Ascending aorta (tissue), 2 donors: Measurements from ENCODE around the gene MRPS31. TPM values are rescaled to one million over a fixed set of nuclear protein-coding genes. Genes with fewer than 3 reads are reported as not detected.
"Not testable (repeated sequence)": the region's sequence is repeated elsewhere in the genome, so short reads cannot be mapped to it uniquely, and the experiment has no call there.

Experiments
- DNase-seq, 2 donors: peaks; one replicate each; pipeline ENCODE4 v3.0.0-alpha.2; 2019; ENCODE audit warnings: low spot score in 2 of 2
- H3K27ac ChIP-seq, 2 donors: fragments of 200-600 bp; sonication (generic); one replicate each; pipeline ENCODE4 v1.5.1; 2016 to 2017; ENCODE audit warnings: mild to moderate bottlenecking in 1 of 2
- H3K27me3 ChIP-seq: fragments of 200-600 bp; sonication (generic); one replicate; pipeline ENCODE4 v1.5.1; 2017
- H3K36me3 ChIP-seq, 2 donors: fragments of 200-600 bp; sonication (generic); one replicate each; pipeline ENCODE4 v1.5.1; 2016
- H3K4me1 ChIP-seq, 2 donors: fragments of 200-600 bp; sonication (generic); one replicate each; pipeline ENCODE4 v1.5.1; 2016 to 2017; ENCODE audit warnings: mild to moderate bottlenecking in 1 of 2
- H3K4me3 ChIP-seq, 2 donors: fragments of 200-600 bp; sonication (generic); one replicate each; pipeline ENCODE4 v1.5.1; 2016 to 2017; ENCODE audit warnings: mild to moderate bottlenecking in 1 of 2
- H3K9me3 ChIP-seq, 2 donors: fragments of 200-600 bp; sonication (generic); one replicate each; pipeline ENCODE4 v1.5.1; 2016
- CTCF ChIP-seq, 3 experiments: fragments of 200-600 bp in 2 of 3; fragments of 450-650 bp in 1 of 3; sonication (generic) in 2 of 3; IDR thresholded peaks; one replicate each; pipeline ENCODE4 v1.5.1; 2016 to 2019; ENCODE audit warnings: antibody characterized with exemption in 3 of 3, mild to moderate bottlenecking in 1 of 3, moderate library complexity in 1 of 3
- intact Hi-C: fragments of 100-400 bp; cut with DNase I; formaldehyde crosslinking; loops from one replicate; pipeline ENCODE4 v1.15.1; 2023
- total RNA-seq: library from RNA; depleted of rRNA; stranded (reverse); fragments of >200 nt; gene quantifications from one replicate; pipeline ENCODE4 v1.1.0, GENCODE V29; 2016

The MRPS31 gene
- total RNA-seq, 1 donor from 2014 or later, result 22.8 TPM

- no peaks in the 10 kb centered on the region for H3K9me3 ChIP-seq
- intact Hi-C loops, result loop anchor here (1.0 to 5.0 kb wide), 2 partner anchors 18 to 283 kb away; partner anchors contain the start of gene MRPS31
- peak in 1 of 2 donors; percentile 89 for DNase-seq
- H3K4me1 ChIP-seq, result no peaks in the 10 kb centered on the region
- H3K4me3 ChIP-seq, result peak within 1 kb of the TSS; percentile 76 to 79
- no peak for TF ChIP-seq CTCF (IDR thresholded peaks at IDR 0.05)
- H3K27me3 ChIP-seq, result no peaks in the 10 kb centered on the region
- H3K36me3 ChIP-seq, result peaks cover 0 to 6% of the 10 kb centered on the region in 2 donors
- H3K27ac ChIP-seq, result peak within 1 kb of the TSS; percentile 71 to 83
Observed at GRCh38 chr13:40789275-40790153, 18.5 kb upstream of the MRPS31 start, which contains the start of gene SLC25A15. Gene SLC25A15, plus strand, starts transcription at chr13:40789611. Its CDS starts 3,616 bp downstream, at chr13:40793227.

GRCh38 chr13:40788540-40789274 is 17.7 kb upstream of the MRPS31 start:
- H3K9me3 ChIP-seq, H3K4me1 ChIP-seq, H3K27me3 ChIP-seq, H3K36me3 ChIP-seq, DNase-seq: not testable (repeated sequence)
- Histone ChIP-seq H3K4me3 (peak overlapping the region; percentile 76 to 79), H3K27ac (peak overlapping the region; percentile 71 to 83)
- intact Hi-C loops, result loop anchor here (1.0 kb wide), 1 partner anchor 17 kb away; the partner anchor contains the start of gene MRPS31

- no peaks in the 10 kb centered on the region for H3K4me1 ChIP-seq
- TF ChIP-seq CTCF (IDR thresholded peaks at IDR 0.05), result no peak
- no peaks in the 10 kb centered on the region for H3K36me3 ChIP-seq
- intact Hi-C loops, result no loop called here
- no peak overlapping the region for H3K27ac ChIP-seq
- H3K27me3 ChIP-seq, result no peaks in the 10 kb centered on the region
- no peak overlapping the region for H3K4me3 ChIP-seq
- no peak for DNase-seq
- no peaks in the 10 kb centered on the region for H3K9me3 ChIP-seq
Observed at GRCh38 chr13:40787062-40787461, 16.1 kb upstream of the MRPS31 start.

GRCh38 chr13:40786568-40786996 is 15.6 kb upstream of the MRPS31 start:
- Histone ChIP-seq H3K36me3 (no peaks in the 10 kb centered on the region), H3K4me1 (no peaks in the 10 kb centered on the region), H3K27ac (no peak overlapping the region), H3K9me3 (no peaks in the 10 kb centered on the region), H3K27me3 (no peaks in the 10 kb centered on the region), H3K4me3 (no peak overlapping the region)
- intact Hi-C loops, result no loop called here
- no peak for TF ChIP-seq CTCF (IDR thresholded peaks at IDR 0.05)
- DNase-seq, result no peak

GRCh38 chr13:40784540-40784939 is 13.6 kb upstream of the MRPS31 start:
- H3K4me1 ChIP-seq, result no peaks in the 10 kb centered on the region
- no peak for DNase-seq
- H3K9me3 ChIP-seq, result no peaks in the 10 kb centered on the region
- TF ChIP-seq CTCF (IDR thresholded peaks at IDR 0.05), result no peak
- H3K27ac ChIP-seq, result no peak overlapping the region
- H3K36me3 ChIP-seq, result no peaks in the 10 kb centered on the region
- no peaks in the 10 kb centered on the region for H3K27me3 ChIP-seq
- intact Hi-C loops, result no loop called here
- no peak overlapping the region for H3K4me3 ChIP-seq

- H3K36me3 ChIP-seq, intact Hi-C loops, H3K4me3 ChIP-seq, H3K4me1 ChIP-seq, H3K27me3 ChIP-seq, H3K27ac ChIP-seq, H3K9me3 ChIP-seq, DNase-seq: not testable (repeated sequence)
Observed at GRCh38 chr13:40782971-40783370, 12.0 kb upstream of the MRPS31 start.
